MM.1S (cell line): ENCODE data around the gene DMRTC2.

Source experiments
- EZH2 ChIP-seq: fragments of 300-600 bp; sonication (generic); optimal IDR thresholded peaks from 2 replicates; pipeline ENCODE3; 2017; ENCODE audit warnings: low read depth, mild to moderate bottlenecking, antibody characterized with exemption, low read length, mixed read lengths
- EZH2phosphoT487 ChIP-seq: fragments of 300-600 bp; sonication (generic); IDR thresholded peaks from 2 replicates; pipeline ENCODE4 v1.6.1; 2018; ENCODE audit warnings: antibody characterized with exemption, low read length
- TF ChIP-seq, protein P1 (sequence below): fragments of 300-600 bp; sonication (generic); IDR thresholded peaks from 2 replicates; pipeline ENCODE4 v1.5.1; 2016; ENCODE audit warnings: antibody characterized with exemption, low read length, mixed read lengths

- TF ChIP-seq, protein P1, sequence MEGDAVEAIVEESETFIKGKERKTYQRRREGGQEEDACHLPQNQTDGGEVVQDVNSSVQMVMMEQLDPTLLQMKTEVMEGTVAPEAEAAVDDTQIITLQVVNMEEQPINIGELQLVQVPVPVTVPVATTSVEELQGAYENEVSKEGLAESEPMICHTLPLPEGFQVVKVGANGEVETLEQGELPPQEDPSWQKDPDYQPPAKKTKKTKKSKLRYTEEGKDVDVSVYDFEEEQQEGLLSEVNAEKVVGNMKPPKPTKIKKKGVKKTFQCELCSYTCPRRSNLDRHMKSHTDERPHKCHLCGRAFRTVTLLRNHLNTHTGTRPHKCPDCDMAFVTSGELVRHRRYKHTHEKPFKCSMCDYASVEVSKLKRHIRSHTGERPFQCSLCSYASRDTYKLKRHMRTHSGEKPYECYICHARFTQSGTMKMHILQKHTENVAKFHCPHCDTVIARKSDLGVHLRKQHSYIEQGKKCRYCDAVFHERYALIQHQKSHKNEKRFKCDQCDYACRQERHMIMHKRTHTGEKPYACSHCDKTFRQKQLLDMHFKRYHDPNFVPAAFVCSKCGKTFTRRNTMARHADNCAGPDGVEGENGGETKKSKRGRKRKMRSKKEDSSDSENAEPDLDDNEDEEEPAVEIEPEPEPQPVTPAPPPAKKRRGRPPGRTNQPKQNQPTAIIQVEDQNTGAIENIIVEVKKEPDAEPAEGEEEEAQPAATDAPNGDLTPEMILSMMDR = no peak
- TF ChIP-seq EZH2phosphoT487 = no peak
- TF ChIP-seq EZH2 = no peak
Observed at GRCh38 chr19:41882568-41883462, 38.0 kb downstream of the DMRTC2 start, which contains the start of gene ARHGEF1.
